NCI-H1048 (cell line): ENCODE measurements around the gene ABCG4.
A peak's percentile ranks its signal among the peaks of the same experiment; 100 is the strongest.
"Not testable (repeated sequence)": the region's sequence is repeated elsewhere in the genome, so short reads cannot be mapped to it uniquely, and the experiment has no call there.

Experiments
- DNase-seq: peaks from one replicate; lab custom pipeline; 2025; lab: John Stamatoyannopoulos, UW

ABCG4 gene

DNA sequence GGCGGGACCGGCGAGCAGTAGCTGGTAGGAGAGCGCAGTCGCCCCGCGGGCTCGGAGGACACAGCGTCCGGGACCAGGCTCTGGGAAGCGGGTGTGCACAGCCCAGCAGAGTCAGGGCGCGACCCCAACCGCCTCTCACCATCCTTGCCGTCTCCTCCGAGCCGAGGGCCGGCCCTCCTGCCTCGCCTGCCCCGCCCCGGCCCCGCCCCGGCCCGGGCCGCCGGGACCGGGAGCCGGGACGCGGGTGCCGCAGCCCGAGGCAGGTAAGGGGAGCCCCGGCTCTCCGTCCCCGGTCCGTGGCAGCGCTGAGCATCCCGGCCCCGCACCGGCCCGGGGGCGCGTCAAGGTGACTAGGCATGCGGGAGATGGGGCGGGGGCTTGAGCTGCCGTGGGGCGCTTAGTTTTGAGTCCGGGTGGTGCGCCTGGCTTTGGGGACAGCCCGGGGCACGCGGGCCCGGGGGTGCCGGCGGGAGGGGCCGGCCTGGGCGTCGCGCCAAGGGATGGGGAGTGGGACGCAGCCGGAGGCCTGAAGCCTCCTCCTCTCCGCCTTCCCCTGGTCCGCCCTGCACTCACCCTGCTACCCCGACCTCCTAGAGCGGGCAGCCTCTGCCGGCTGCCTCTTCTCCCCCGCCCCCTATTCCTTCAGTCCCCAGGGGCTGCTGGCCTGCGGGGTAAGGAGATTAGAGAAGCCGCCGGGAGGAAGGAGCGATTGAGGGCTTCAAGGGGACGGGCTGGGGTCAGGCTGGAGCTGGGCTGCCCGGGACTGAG is at the start of gene ABCG4:
ABCG4 (plus strand) TSS at position 35 of the 768 bp plus-strand sequence. CDS start 914 bp downstream, outside the sequence.
- no peak for DNase-seq

DNA sequence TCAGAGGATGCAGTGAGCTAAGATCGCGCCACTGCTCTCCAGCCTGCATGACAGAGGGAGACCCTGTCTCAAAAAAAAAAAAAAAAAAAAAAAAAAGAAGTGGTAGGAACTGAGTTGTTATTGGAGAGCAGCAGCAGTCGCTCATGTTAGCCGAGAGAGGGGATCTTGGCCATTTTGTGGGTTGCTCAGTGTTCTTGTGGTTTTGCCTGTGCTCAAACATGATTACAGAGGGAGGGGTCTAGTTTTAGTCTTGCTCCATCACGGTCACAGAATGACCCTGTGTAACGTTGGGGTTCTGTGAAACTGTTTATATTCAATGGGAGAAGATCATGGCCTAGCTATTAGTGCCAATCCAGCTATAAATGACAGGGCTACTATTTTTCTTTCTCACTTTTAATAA is 49.1 kb upstream of the ABCG4 start:
- DNase-seq, result no peak

DNA sequence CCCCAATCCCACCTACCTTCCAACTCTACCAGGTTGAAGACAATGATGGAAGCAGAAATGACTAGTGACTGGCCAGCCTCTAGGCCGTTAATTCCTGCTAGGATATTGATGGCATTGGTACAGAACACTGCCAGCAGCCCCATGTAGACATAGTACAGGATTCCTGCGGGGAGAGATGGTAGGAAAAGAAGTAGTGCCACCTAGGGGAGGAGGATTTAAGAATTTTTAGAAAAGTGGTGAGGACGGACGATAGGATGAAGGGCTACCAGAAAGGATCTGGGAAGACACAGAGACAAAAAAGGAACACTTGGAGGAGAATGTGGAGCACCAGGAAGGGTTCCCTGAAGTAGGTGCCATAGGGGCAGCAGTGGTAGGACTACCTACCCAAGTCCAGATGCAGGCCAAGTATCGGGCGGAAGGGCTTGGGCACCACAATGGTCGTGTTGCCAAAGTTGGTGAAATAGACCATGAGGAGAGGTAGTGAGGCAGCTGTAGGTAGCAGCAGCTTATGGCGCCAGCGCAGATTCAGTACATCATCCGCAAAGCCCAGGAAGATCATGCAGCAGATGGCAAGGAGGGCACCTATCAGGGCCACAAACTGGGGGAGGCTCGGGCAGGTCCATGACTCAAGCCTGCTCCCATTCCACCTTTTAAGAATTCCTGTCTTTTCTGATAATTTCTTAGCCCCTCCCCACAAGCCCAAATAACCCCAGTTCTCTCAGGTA is 48.4 kb upstream of the ABCG4 start:
- DNase-seq, result no peak

DNA sequence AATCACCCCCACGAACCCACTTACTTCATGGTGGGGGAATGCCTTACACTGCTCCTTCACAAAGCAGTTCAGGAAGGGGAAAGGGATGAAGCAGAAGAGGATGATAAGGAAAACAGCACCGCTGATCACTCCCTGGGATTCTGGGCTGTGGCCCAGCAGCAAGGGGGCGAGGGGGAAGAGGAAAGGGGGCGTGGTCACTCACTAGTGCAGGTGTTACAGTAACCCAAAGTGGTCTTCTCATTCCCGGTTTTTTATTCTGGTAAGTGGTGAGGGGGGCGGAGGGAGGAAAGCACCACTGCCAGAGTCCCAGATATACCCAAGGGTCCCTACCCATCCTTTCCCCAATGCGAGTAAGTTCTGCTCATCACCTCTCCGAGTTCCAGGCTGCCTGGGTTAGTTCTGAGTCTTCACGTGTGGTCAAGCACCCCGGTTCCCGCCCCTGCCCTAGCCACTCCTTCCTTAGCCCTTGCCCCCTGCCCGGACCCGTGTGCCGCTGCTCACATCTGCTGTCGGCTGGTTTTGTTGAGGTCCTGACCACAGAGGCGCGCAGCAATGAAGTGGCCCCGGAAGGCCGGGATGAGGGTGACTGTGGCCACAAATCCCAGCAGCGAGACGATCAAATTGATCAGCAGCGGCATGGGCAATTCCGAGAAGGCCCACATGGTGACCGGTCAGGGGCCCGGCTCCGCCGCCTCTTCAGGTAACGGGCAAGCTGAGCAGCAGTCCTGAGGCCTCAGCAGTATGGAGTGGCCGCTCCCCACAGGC is 47.7 kb upstream of the ABCG4 start:
- DNase-seq, result no peak

DNA sequence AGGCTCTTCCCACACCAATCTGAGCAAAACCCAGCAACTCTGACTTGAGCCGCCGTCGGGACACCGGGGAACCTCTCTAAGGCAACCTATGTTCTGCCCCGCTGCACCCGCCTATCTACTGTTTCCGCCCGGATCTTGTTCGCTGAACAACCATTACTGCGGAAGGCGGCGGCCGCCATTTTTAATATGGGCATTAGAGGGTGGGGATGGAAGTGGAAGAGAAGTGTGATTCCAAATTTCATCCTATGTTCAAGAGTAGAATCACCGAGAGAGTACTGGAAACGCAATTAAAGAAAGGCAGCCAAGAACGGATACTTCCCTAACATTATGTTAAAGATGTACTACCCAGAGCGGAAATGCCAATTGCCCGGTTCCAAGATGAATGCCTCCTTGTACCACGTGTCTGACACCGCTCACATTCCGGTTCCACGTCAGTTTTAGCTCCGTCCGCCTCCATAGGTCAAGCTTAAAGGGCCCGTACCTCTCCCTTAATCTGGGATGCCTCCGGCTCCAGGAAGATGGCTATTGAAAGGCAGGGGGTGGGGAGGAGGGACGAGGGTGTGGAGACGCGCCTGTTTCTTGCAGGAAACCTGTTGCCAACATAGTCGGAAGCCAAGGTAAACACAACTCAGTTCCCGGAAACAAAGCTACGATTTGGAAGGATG is 47.0 kb upstream of the ABCG4 start, which contains the start of gene DPAGT1:
DPAGT1 (minus strand) TSS at position 95 of the 665 bp plus-strand sequence. CDS start 198 bp downstream, outside the sequence.
- DNase-seq, result peak; percentile 75

DNA sequence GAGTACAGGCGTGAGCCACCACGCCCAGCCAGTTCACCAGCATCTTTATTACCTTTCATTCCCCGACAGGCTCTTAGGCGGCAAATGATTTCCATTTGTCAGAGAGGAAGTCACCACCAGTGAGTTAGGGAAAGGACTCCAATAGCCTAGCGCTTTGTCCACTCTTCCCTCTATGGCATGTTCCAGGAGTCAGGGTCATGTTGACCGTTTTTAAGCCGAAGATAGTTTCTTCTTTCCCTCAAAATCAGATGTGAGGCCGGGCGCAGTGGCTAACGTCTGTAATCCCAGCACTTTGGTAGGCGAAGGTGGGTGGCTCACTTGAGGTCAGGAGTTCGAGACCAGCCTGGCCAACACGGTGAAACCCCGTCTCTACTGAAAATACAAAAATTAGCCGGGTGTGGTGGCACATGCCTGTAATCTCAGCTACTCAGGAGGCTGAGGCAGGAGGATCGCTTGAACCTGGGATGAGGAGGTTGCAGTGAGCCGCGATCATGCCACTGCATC is 45.6 kb upstream of the ABCG4 start:
- not testable (repeated sequence) for DNase-seq

DNA sequence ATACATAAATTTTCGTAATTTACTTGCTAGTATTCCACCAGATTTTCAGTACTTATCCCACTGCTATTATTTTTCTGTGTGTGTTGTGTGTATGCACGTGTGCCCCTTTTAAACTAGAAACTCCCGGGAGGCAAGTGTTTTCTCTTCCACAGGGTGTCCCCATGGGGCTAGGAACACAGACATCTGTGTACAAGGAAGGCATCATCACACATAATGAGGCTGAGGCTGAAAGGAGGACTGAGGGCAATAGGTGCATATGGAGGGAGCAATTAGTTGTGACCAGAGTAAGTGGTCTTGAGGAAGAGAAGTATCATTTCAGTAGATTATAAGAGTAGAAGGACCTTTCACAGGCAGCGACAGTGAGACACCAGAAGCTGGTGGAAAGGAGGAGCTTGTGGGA is 45.1 kb upstream of the ABCG4 start:
- DNase-seq, result no peak

DNA sequence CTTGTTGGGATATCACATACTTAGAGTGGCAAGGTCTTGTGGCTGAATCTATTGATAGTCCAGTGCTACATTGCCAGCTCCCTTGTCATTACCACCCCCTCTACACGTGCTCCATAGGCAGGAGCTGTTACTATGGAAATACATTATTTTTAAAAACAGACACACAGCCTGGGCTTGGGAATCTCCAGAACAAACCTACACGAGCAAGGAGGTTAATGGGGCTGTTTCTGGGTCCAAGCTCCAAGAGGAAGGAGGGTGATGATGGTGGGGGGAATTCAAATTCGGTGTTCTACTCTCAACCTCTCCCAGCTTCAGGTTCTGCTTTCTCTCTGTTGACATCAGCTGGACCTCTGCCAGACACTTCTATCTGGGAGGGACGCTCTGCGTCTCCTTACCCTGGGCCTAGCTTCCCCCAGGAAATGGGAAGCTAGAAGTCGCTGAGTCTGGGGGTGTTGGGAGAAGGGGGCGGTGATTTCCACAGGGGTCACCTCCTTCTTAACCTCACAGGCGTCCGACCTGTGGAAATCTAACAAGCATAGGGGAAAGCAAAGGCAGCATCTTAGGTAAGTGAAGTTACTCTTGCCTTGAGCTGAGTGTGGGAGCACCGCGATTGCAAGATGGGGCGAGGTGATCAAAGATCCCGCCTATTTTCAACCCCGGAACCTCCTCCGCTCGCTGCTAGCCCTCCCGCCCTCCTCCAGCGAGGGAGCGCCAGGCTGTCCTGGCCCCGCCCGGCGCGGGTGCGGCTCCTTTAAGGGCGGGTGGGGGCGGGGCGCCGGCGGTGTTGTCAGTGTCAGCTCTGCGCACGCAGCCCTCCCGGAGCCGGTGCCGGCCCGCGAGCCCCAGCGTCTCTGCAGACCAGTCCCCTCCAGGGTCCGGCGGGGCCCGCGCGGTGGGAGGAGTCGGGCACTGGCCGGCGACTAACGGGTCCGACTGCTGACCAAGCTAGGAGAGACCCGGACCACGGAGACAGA is 42.0 kb upstream of the ABCG4 start, which contains the start of gene C2CD2L:
C2CD2L (plus strand) TSS at position 781 of the 974 bp plus-strand sequence. CDS start 398 bp downstream, outside the sequence.
- peak; percentile 78 for DNase-seq

DNA sequence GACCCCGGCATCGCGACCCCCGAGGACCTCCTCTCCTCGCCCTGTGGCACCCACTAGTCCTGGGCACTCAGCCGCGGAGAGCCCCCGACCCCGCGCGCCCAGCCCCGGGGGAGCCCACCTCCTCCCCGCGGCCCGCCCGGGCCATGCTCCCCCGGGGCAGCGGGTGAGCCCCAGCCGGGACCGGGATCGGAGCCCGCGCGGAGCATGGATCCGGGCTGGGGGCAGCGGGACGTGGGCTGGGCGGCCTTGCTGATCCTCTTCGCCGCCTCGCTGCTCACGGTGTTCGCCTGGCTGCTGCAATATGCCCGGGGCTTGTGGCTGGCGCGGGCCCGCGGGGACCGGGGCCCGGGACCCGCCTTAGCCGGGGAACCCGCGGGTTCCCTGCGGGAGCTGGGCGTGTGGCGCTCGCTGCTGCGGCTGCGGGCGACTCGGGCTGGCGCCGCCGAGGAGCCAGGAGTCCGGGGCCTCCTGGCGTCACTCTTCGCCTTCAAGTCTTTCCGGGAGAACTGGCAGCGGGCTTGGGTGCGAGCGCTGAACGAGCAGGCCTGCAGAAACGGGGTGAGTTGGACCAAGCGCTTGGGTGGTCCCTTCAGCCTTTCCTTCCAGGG is 41.2 kb upstream of the ABCG4 start:
- DNase-seq, result no peak

DNA sequence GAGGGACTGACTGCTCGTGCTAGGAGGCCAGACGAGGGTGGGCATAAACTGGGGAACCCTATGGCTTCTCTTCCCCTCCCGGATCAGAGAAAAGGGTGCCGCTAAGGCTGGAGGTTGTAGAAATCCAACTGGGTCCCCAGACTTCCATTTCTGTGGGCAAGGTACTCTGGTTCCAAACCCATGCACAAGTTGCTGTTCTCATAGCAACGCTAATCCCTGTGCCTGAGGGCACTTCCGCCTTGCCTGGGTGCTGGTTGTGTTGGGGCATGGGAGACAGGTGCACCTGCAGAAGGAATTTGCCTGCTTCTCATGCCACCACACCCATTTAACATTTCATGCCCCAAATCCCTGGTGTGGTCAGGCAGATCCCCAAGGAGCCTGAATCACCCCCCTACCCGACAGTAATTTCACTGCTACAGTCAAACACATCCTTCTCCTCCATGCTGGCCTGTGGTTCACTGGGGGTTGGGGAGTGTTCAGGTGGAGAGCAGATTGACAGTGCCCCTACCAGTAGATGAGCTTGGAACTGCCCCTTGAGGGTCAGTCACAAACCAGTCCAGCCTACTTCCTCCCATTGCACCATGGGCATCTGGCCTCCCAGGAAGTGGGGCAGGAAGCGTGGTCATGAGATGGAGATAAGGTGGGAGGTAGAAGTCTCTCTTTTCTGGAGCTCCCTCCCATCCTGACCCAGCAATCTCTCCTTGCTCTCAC is 40.6 kb upstream of the ABCG4 start:
- DNase-seq, result peak; percentile 79

DNA sequence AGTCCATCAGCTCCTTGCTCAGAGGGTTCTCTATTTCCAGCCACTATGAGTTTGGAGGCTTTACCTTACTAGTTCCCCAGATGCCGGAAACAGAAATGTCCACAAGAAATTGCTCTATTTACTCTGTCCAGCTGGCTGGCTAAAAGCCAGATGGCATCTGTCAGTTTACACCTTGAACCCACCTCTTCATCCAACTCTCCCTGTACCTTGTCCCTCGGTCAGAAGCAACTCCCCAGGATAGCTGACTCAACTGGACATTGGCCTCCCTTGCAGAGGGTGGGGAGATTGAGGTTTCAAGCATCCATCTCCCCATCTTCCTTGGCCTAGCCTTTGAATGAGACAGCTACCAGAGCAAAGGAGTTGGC is 40.0 kb upstream of the ABCG4 start:
- no peak for DNase-seq

DNA sequence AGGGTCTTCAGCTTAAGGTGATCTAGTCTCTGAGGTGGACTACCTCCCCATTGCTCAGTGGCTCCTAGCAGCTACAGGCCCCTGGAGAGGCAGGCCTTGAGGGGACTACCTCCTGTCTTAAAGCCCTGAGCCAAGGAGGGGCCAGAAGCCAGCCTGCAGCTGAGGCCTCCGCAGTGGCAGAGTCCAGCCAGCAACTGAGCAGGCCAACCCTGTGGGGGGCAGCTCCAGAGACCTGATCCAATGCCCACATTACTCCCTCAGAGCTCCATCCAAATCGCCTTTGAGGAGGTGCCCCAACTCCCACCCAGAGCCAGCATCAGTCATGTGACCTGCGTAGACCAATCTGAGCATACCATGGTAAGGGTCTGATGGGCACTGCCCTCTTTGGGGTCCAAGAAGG is 39.0 kb upstream of the ABCG4 start:
- DNase-seq, result no peak

DNA sequence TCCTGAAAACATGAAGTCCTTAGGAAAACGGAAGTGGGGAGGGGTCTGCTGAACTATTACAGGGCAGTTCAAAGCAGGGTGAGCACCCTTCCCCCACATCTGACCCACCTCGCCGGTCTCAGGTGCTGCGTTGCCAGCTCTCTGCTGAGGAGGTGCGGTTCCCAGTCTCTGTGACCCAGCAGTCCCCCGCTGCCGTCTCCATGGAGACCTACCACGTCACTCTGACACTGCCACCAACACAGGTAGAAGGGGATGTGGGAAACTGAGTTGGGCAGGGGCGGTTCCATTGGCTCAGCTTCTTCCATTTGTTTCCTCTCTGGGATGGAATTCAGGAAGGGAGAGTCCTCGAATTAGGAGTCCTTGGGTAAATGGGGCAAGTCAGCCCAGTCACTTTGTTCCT is 38.4 kb upstream of the ABCG4 start:
- no peak for DNase-seq

DNA sequence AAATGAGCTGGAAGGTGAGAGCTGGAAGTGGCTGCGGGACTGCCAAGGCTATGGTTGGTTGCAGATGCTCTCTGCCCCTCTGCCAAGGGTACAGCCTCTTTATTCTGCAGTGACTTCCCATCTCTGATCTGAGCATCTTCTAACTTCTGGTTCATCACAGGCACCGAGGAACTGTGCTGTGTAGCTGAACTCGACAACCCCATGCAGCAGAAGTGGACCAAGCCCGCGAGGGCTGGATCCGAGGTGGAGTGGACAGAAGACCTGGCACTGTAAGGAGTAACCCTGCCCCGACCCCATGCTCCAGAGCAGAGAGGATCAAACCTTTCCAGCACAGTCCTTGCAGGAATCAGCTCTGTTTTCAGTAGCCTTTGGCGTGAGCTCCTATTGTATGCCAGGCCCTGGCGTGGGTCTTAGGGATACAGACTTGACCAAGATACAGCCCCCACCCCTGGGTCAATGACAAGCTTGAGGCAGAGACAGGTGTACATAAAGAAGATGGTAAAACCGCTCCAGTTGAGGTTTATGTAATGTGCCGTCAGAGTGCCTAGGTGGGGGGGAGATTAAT is 37.4 kb upstream of the ABCG4 start:
- no peak for DNase-seq

DNA sequence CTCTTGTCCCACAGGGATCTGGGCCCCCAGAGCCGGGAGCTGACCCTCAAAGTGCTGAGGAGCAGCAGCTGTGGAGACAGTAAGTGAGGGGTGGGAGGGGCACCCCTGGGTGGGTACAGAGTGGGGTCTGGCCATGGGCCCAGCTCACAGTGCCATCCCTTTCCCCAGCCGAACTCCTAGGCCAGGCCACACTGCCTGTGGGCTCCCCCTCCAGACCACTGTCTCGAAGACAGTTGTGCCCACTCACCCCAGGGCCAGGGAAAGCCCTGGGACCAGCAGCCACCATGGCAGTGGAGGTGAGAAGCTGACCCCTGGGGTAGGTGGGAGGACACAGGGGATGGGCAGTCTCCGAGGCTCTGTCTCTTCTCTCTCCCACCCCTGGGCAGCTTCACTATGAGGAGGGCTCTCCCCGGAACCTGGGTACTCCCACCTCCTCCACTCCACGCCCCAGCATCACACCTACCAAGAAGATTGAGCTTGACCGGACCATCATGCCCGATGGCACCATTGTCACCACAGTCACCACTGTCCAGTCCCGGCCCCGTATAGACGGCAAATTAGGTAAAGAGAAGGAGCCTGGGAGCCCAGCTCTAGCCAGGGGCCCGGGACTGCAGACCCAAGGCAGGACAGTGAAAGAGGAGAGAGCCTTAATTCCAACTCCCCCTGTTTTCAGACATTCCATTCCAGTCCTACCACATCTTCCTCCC is 36.4 kb upstream of the ABCG4 start:
- DNase-seq, result no peak

DNA sequence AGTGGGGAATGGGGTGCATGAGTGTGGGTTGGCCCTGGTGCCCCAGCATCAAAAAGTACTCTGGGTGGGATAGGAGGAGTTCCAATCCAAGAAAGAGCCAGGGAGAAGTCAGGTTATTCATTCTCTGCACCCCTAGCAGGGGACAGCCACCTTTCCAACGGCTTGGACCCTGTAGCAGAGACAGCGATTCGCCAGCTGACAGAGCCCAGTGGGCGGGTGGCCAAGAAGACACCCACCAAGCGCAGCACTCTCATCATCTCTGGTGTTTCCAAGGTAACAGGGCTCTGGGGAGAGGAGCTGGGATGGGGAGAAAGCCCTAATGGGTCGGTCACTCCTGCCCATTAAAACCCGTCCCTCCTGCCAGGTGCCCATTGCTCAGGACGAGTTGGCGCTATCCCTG is 35.1 kb upstream of the ABCG4 start:
- DNase-seq, result no peak

DNA sequence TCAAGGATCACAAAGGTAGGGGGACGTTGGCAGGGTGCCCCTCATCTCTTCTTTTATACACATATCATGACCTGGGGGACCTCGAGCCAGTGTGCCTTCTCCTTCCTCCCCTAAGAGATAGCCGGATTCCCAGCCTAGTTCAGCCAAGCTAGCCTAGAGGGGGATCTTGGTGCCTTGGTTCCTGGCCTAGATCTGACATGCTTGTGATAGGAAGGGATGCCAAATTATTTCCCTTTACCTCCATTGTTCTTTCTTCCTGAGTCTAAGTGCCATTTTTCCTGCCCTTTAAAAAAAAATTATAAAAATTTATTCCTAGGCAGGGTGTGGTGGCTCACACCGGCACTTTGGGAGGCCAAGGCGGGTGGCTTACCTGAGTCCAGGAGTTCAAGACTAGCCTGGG is 34.5 kb upstream of the ABCG4 start:
- DNase-seq, result no peak

DNA sequence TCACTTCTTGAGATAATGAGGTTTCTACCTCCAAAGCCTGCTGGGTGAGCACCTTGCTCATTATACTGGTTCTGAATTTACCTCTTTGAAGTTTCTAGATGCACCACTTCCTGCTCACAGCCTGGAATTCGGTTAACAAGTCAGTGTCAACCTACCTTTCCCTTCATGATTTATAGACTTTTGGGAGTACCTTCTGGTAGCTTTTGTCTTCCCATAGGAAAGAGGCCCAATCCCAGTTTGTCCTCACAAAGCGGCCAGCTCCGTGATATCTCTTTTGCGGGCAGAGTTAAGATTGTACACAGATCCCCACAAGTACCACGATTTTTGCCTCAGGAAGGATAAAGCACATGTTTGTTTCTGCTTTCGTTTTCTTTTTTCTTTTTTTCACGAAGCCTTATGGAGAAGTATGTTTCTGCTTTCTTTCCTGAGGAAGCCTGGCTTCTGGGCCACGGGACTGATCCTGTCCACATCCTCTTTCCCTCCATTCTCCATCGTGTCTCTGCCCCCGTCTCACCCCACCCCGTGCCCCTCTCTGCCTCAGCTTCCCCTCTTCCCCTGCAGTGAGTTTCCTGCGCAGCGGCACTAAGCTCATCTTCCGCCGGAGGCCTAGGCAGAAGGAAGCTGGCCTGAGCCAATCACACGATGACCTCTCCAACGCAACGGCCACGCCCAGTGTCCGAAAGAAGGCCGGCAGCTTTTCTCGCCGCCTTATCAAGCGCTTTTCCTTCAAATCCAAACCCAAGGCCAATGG is 33.2 kb upstream of the ABCG4 start:
- DNase-seq, result no peak
